Measurements from ENCODE around the gene ZNF678.
"Not testable (repeated sequence)": the region's sequence is repeated elsewhere in the genome, so short reads cannot be mapped to it uniquely, and the experiment has no call there.

The ZNF678 gene

DNA sequence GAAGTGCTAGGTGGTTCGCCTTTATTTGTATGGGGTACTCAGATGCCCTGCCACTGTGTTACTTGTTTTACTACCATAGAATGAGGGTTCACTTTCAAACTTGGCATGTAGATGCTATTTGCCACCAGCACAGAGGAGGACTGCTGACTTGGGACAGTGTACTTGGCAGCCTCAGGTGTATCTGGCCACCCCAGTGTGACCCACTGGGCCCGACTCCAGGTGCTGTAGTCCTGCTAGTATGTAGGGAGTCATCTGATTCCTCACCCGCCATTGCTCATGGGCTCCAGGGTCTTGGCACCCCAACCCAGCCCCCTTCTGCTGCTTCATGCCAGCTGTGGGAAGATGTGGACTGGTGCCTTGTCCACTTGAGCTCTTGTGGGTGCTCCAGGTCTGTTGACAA is 40.0 kb downstream of the ZNF678 start:
- DNase-seq (ENCODE audit: low read depth, low spot score) = no peak

DNA sequence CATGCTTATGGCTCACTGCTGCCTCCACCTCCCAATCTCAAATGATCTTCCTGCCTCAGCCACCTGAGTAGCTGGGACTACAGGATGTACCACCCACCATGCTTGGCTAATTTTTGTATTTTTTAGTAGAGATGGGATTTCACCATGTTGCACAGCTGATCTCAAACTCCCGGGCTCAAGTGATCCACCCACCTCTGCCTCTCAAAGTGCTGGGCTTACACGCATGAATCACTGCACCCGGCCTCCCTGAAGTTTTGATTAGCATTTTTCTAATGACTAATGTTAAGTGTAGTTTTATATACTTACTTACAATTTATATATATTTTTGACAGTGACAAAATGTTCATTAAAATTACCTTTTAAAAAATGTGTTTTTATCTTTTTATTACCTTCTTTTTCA is 41.1 kb downstream of the ZNF678 start:
- DNase-seq (ENCODE audit: low read depth, low spot score) = no peak

DNA sequence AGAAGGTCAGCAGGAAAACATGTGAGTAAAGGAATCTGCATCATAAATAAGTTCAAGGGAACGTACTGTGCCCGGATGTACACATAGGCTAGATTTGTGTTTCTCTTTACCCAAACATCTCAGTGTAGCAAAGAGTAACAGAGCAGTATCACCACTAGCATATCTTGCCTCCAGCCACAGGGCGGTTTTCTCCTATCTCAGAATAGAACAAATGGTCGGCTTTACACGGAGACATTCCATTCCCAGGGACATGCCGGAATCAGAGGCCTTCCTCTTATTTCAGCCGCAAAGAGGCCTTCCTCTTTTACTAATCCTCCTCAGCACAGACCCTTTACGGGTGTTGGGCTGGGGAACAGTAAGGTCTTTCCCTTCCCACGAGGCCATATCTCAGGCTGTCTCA is 42.9 kb downstream of the ZNF678 start:
- peak; percentile 5 for DNase-seq (ENCODE audit: low read depth, low spot score)

DNA sequence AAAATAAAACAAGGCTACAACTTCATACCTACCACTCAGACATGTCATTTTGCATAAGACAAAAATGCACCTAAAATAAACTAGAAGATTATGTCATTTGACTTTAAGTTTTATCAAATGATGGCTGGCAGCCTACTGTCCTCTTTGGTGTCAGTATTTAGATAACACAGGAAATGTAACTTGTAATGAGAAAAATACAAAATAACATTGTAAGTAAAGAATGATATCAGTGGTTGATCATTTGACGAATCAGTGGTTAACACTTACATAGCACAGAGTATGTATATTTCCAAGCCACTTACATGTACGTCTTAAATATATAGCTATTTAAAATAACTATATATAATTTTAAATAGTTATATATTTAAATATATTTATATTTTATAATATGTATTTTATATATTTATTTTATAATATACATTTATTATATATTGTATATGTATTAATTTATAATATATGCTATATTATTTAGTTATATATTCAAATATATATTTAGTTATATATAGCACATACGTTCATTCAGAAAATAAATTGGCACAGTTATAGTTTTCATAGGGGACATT is 44.1 kb downstream of the ZNF678 start:
- DNase-seq (ENCODE audit: low read depth, low spot score) = no peak

DNA sequence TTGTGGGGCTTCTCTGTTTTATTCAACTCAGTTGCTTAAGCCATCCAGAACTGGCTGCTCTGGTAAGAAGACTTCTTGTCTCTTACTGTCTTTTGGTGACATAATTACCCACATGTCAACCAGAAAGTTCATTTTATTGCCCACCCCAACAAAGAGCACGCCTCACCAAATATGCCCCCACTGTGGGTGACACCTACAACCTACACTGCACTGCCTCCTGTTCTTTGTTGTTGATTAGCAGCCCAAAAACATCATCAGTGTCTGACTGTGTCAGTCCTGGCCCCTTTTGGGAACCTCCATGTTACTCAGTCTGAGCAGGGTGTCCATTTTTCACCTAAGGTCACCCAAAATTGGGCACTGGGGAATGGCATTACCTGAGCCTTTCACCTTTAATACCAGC is 49.3 kb downstream of the ZNF678 start:
- DNase-seq (ENCODE audit: low read depth, low spot score) = no peak

DNA sequence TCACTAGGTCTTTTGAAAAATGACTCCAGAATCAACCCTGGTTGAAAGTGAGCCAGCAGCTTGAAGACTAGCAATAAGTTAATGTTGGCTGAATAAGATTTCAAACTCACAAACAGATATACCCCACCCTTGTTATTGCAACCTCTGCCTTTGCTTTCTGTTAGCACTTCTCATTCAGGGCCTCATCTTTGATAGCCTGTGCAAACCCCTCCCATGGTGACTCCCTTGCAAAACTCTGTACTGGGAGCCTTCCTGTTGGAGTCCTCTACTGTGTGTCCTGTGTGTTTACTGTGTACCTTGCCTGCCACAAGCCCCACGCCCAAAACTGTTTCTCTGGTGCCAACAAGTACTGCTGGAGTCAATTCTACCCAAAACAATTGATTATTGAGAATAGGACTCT is 50.2 kb downstream of the ZNF678 start:
- no peak for DNase-seq (ENCODE audit: low read depth, low spot score)

DNA sequence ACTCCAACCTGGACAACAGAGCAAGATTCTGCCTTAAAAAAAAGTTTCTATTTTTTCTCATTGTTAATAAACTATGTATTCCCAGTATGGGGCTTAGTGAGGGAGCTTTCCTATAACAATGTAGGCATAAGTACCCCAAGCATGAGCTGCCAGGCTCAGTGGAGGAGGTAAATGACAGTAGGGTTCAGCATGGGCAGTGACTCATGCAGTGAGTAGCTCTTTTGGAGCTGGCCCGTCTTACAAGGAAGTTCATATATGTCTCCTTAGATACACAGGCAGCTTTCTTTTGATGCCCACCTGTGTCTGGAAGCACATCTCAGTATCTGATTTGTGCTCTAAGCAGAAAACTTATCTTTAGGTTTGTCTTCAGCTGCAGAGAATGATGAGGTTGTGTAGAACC is 57.9 kb downstream of the ZNF678 start:
- DNase-seq (ENCODE audit: low read depth, low spot score) = no peak

DNA sequence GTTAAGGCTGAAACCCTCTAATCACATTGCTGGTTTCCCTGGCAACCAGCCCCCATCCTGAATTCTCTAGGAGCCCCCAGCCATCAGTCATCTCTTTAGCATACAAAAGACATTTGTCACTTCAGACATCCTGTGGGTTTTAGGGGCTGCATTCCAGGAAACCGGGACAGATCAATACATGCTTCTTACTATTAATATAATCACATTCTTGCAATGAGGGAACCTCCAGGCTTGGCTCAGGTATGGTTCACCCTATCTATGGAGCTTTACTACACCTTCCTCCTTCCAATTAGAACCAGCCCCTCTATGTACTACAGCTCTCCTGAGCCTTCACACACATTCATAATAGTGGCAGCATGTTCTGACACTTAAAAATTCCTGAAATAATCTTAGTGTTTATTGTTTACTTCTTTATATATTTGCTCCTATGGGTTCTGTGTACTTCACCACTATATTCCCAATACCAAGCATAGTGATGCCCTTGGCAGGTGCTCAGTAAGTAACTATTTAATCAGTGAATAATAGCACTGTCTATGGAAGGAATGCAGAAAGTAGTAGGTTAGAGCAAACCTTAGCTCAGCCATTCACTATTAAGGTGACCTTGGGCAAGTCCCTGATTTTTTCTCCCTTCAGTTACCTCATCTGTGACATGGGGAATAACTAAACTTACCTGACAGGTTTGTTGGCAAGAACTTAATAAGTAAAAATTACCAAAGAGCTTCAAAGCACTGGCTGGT is 59.6 kb downstream of the ZNF678 start:
- no peak for DNase-seq (ENCODE audit: low read depth, low spot score)

DNA sequence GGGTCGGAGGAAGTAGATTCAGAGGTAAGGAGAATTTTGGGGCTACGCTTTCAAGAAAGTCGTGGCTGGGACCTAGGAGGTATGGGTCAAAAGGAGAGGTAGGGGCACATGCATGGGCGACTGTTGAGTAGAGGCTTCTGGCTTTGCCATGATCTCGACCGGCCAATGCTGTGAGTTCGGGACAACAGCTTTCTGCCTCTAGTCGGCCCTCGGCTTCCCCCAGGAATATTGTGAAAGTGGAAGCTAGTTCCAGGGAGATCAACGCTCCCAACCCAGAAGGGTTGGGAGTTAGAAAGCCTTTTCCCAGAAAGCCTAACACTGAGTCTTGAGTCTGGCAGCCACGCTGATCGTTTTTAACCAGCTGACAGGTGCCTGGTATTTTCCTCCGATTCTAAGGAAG is 69.0 kb downstream of the ZNF678 start:
- no peak for DNase-seq (ENCODE audit: low read depth, low spot score)

DNA sequence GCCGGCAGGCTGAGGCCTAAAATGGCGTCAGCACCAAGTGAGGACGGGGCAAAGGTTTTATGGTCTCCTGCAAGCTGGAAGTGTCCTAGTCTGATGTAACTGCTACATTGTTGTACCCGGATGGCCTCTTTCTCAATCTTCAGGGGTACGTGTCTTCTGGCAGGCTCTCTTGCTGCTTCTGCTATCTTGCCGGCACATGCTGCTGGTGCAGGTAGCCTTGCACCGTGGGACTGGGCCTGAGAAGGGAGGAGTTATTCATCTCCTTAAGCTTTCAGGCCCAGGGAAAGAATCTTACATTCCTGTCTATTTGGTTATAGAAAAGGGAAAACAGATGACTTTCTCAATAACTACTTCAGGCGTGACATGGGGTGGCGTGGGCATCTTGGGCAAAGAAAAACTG is 72.2 kb downstream of the ZNF678 start:
- DNase-seq (ENCODE audit: low read depth, low spot score) = no peak

DNA sequence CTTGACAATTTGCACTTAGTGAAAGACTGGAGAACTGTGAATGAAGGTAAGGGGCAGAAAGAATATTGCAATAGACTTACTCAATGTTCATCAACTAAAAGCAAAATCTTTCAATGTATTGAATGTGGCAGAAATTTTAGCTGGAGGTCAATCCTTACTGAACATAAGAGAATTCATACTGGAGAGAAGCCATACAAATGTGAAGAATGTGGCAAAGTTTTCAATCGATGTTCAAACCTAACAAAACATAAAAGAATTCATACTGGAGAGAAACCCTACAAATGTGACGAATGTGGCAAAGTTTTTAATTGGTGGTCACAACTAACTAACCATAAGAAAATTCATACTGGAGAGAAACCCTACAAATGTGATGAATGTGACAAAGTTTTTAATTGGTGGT is 91.1 kb downstream of the ZNF678 start:
- no peak for DNase-seq (ENCODE audit: low read depth, low spot score)

DNA sequence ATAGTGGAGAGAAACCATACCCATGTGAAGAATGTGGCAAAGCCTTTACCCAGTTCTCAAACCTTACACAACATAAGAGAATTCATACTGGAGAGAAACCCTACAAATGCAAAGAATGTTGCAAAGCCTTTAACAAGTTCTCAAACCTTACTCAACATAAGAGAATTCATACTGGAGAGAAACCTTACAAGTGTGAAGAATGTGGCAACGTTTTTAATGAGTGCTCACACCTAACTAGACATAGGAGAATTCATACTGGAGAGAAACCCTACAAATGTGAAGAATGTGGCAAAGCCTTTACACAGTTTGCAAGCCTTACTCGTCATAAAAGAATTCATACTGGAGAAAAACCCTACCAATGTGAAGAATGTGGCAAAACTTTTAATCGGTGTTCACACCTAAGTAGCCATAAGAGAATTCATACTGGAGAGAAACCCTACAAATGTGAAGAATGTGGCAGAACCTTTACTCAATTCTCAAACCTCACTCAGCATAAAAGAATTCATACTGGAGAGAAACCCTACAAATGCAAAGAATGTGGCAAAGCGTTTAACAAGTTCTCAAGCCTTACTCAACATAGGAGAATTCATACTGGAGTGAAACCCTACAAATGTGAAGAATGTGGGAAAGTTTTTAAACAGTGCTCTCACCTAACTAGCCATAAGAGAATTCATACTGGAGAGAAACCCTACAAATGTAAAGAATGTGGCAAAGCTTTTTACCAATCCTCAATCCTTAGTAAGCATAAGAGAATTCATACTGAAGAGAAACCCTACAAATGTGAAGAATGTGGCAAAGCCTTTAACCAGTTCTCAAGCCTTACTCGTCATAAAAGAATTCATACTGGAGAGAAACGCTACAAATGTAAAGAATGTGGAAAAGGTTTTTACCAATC is 91.7 kb downstream of the ZNF678 start:
- no peak for DNase-seq (ENCODE audit: low read depth, low spot score)

DNA sequence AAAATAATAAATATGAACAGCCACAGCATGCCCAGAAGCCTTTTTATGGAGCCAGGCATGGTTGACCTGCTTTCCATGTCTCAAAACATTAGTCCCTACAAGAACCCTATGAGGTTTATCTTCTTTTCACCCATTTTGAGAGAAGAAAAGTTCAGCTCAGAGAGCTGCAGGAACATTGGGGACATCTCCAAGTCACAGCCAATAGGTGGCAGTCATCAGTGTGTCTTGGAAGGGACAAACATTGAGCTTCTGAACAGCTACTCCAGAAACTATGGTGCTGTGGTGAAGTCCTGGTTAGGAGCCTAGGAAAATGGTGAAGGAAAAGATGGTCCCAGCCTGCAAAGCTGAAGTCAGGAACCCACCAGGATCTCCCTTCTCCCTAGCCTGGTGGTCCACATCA is 98.1 kb downstream of the ZNF678 start:
- DNase-seq (ENCODE audit: low read depth, low spot score) = peak; percentile 3

DNA sequence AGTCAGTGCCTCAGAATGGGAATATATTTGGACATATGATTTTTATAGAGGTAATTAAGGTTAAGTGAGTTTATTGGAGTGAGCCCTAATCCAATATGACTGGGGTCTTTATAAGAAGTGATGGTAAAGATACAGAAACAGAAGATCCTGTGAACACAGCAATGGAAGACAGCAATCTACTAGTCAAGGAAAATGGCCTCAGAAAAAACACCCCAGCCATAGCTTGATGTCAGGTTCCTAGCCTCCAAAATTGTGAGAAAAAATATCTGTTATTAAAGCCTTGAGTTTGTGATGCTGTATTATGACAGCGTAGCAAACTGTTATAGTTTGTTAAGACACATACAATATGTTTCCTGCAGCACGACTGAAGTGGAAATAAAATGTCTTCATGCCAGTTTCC is 99.6 kb downstream of the ZNF678 start:
- DNase-seq (ENCODE audit: low read depth, low spot score) = no peak

DNA sequence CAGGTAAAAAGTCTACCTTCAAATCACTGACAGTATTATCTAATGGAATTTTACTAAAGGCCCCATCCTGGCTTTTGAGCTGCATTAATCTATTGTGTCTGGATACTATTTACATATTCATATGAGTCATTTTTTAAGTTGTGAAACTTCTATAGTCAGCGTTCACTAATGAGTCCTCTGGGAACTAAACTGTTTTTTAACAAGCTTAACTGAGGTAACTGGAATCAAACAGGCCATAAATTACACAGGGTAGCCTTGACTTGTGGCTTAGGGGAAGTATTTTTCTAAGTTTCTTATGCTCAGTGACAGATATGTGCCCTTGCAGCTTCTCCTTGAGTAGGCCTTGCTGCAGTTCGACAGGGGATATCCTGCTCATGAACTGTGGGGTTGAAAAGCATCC is 102.9 kb downstream of the ZNF678 start:
- DNase-seq (ENCODE audit: low read depth, low spot score) = no peak

DNA sequence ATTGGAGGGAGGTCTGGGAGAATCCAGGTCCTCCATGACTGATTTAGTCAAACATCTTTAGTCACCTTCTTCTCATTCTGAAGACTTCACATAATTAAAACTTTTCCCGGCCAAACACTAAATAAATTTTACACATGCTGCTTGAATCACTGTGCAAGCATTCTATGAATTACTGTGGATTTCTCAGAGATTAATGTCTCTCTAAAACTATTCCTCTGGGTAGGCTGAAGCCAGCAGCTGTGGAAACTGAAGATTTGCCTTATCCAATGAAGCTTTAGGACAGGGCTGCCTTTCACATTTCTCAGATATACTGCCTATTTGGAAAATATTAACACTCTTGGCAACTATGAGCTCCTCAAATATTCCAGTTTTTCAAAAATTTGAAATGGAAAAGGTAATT is 110.1 kb downstream of the ZNF678 start:
- no peak for DNase-seq (ENCODE audit: low read depth, low spot score)

DNA sequence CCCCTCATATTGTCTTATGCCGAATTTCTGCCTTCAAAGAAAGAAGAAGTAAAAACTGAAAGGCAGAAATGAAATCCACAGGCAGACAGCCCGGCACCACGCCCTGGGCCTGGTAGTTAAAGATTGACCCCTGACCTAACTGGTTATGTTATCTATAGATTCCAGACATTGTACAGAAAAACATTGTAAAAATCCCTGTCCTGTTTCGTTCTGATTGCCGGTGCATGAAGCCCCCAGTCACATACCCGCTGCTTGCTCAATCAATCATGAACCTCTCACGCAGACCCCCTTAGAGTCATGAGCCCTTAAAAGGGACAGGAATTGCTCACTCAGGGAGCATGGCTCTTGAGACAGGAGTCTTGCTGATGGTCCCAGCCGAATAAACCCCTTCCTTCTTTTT is 122.5 kb downstream of the ZNF678 start:
- no peak for DNase-seq (ENCODE audit: low read depth, low spot score)

DNA sequence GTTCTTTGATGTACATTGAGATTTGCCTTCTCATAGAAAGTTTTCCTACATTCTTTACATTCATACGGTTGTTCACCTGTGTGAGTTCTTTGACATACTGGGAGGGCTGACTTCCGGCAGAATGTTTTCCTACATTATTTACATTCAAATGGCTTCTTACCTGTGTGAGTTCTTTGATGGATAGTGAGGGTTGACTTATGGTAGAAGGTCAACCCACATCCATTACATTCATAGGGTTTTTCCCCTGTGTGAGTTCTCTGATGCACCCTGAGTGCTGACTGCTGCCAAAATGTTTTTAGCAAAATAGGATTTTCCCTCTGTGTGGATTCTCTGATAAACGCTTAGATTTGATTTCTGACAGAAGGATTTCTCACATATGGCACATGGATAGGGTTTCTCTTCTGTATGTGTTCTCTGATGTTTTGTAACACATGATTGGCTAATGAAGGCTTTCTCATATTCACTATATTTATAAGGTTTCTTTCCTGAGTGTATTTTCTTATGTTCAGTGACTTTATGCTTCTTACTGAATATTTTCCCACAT is 134.0 kb downstream of the ZNF678 start:
- DNase-seq (ENCODE audit: low read depth, low spot score) = no peak

DNA sequence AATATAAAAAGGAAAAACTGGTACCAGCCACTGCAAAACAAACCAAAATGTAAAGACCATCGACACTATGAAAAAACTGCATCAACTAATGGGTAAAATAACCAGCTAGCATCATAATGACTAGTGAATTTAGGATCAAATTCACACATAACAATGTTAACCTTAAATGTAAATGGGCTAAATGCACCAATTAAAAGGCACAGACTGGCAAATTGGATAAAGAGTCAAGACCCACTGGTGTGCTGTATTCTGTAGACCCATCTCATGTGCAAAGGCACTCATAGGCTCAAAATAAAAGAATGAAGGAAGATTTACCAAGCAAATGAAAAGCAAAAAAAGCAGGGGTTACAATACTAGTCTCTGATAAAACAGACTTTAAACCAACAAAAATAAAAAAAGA is 138.3 kb downstream of the ZNF678 start:
- DNase-seq (ENCODE audit: low read depth, low spot score) = not testable (repeated sequence)

DNA sequence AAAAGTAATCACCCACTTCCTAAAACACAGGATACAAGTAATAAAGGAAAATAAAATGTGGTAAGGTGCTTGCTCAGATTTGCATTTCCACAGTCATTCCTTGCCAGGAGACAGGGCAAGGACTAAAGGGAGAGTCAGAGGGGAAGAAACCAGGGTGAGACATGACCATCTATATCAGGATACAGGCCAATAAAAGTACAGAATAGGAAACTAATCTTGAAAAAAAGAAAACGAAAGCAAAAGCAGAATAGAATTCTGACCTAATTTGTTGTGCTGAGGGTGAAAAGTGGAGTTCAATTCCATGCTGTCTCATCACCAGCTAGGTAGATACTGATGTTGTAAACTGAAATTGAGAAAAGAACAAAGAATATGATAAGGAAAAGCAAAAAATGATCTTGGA is 144.5 kb downstream of the ZNF678 start:
- no peak for DNase-seq (ENCODE audit: low read depth, low spot score)

DNA sequence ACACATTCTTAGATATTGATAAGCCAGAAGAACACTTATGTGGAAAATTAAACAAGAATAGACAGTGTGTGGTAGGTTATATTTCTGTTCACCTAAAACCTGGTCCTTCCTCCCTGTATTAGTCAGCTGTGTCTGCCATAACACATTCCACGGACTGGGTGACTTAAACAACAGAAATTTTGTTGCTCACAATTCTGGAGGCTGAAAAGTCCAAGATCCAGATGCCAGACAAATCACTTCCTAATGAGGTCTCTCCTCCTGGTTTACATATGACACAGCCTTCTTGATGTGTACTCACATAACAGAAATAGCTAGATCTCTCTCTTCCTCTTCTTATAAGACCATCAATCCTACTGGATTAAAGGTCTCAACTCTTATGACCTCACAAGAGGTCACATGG is 146.1 kb downstream of the ZNF678 start:
- DNase-seq (ENCODE audit: low read depth, low spot score) = no peak

DNA sequence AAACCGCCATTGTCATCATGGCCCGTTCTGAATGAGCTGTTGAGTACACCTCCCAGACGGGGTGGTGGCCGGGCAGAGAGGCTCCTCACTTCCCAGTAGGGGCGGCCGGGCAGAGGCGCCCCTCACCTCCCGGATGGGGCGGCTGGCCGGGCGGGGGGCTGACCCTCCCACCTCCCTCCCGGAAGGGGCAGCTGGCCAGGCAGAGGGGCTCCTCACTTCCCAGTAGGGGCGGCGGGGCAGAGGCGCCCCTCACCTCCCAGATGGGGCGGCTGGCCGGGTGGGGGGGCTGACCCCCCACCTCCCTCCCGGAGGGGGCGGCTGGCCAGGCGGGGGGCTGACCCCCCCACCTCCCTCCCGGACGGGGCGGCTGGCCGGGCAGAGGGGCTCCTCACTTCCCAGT is 147.1 kb downstream of the ZNF678 start:
- not testable (repeated sequence) for DNase-seq (ENCODE audit: low read depth, low spot score)

DNA sequence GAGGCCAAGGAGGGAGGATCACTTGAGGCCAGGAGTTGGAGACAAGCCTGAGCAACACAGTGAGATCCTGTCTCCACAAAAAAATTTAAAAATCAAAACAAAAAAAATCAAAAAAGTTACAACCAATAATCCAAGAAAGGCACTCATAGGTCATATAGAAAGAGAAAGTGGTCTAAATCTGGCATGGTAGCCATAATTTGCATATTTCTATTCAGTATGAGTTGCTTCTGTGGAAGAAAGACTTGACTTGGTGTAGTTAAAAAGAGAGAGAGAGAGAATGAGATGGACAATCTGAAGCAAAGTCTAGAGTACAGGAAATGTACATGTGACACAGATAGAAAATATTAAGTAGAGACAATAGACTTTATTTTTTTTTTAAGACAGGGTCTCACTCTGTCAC is 149.3 kb downstream of the ZNF678 start:
- DNase-seq (ENCODE audit: low read depth, low spot score) = no peak
